NOMO-1 treated with dmso at 0.1 percent for 144 hours (cell line): ENCODE measurements around the gene OVCH2.
"Not testable (repeated sequence)": the region's sequence is repeated elsewhere in the genome, so short reads cannot be mapped to it uniquely, and the experiment has no call there.

Source experiments
- DNase-seq: peaks from one replicate; lab custom pipeline; 2025; ENCODE audit not compliant: unreplicated experiment; lab: John Stamatoyannopoulos, UW

The OVCH2 gene

GRCh38 chr11:7706377-7706776 lies at the start of gene OVCH2:
Gene OVCH2 (minus strand): TSS chr11:7706477. CDS start chr11:7706394, 83 bp downstream.
- no peak for DNase-seq

- no peak for DNase-seq
These were observed 43.2 kb upstream of the OVCH2 start for GRCh38 chr11:7749456-7749855.

- DNase-seq: not testable (repeated sequence)
These were observed 28.5 kb upstream of the OVCH2 start for GRCh38 chr11:7734767-7735166.

GRCh38 chr11:7714786-7715185 lies 8.5 kb upstream of the OVCH2 start:
- DNase-seq: no peak

GRCh38 chr11:7703740-7704139 lies 2.5 kb downstream of the OVCH2 start:
- no peak for DNase-seq

- no peak for DNase-seq
These were observed 9.9 kb downstream of the OVCH2 start for GRCh38 chr11:7696424-7696823.

GRCh38 chr11:7694235-7694634 lies 12.0 kb downstream of the OVCH2 start:
- DNase-seq: no peak

- no peak for DNase-seq
These were observed 13.9 kb downstream of the OVCH2 start for GRCh38 chr11:7692426-7692825.

- DNase-seq: no peak
These were observed 14.4 kb downstream of the OVCH2 start for GRCh38 chr11:7691759-7692350.

- DNase-seq: no peak
These were observed 15.6 kb downstream of the OVCH2 start for GRCh38 chr11:7690648-7691047.

GRCh38 chr11:7689239-7689638 lies 17.0 kb downstream of the OVCH2 start:
- DNase-seq: no peak

GRCh38 chr11:7688238-7688826 lies 17.9 kb downstream of the OVCH2 start:
- DNase-seq: peak; percentile 2

- no peak for DNase-seq
These were observed 18.9 kb downstream of the OVCH2 start for GRCh38 chr11:7687386-7687785.

GRCh38 chr11:7686761-7687160 lies 19.5 kb downstream of the OVCH2 start:
- DNase-seq: no peak

- no peak for DNase-seq
These were observed 22.7 kb downstream of the OVCH2 start for GRCh38 chr11:7683571-7683970.

- DNase-seq: no peak
These were observed 28.5 kb downstream of the OVCH2 start for GRCh38 chr11:7677796-7678201.

- no peak for DNase-seq
These were observed 29.2 kb downstream of the OVCH2 start for GRCh38 chr11:7677071-7677470.

GRCh38 chr11:7675631-7676030 lies 30.6 kb downstream of the OVCH2 start:
- no peak for DNase-seq

- peak; percentile 38 for DNase-seq
These were observed 32.4 kb downstream of the OVCH2 start for GRCh38 chr11:7673724-7674434.

GRCh38 chr11:7672960-7673723 lies 33.1 kb downstream of the OVCH2 start, which contains the start of gene CYB5R2:
Gene CYB5R2 (minus strand): TSS chr11:7673500. CDS start chr11:7672825, 675 bp downstream.
- DNase-seq: peak; percentile 25

- DNase-seq: no peak
These were observed 33.9 kb downstream of the OVCH2 start for GRCh38 chr11:7672276-7672959.
